Cardiac fibroblast (primary cell): ENCODE data around the gene DMRTB1.

Experiments
- DNase-seq, 2 donors: peaks; one replicate each; pipeline versions ENCODE4 v3.0.0 to v3.0.0-alpha.2; 2010; ENCODE audit warnings: low read depth in 2 of 2
- H3K4me3 ChIP-seq, 2 donors: replicated peaks in 1 of 2; 1 replicate in 1 of 2; 2 replicates in 1 of 2; pipeline ENCODE4 v1.5.1; 2011; ENCODE audit warnings: low read depth in 2 of 2, low read length in 2 of 2, mild to moderate bottlenecking in 2 of 2, moderate library complexity in 1 of 2
- CTCF ChIP-seq: IDR thresholded peaks from one replicate; pipeline ENCODE4 v1.5.1; 2011; ENCODE audit warnings: low read depth, mild to moderate bottlenecking, low read length, inconsistent platforms

DMRTB1 gene

GRCh38 chr1:53462769-53463501 lies 3.7 kb downstream of the DMRTB1 start:
- no peak overlapping the region for H3K4me3 ChIP-seq
- no peak for TF ChIP-seq CTCF
- DNase-seq: no peak

- DNase-seq: no peak
- no peak overlapping the region for H3K4me3 ChIP-seq
- no peak for TF ChIP-seq CTCF
Measured at GRCh38 chr1:53463961-53464899, 5.0 kb downstream of the DMRTB1 start.

- no peak overlapping the region for H3K4me3 ChIP-seq
- no peak for DNase-seq
- no peak for TF ChIP-seq CTCF
Measured at GRCh38 chr1:53465023-53465957, 6.1 kb downstream of the DMRTB1 start.

- H3K4me3 ChIP-seq: no peak overlapping the region
- DNase-seq: no peak
- TF ChIP-seq CTCF: no peak
Measured at GRCh38 chr1:53467391-53467790, 8.2 kb downstream of the DMRTB1 start.

- no peak for TF ChIP-seq CTCF
- H3K4me3 ChIP-seq: no peak overlapping the region
- DNase-seq: no peak
Measured at GRCh38 chr1:53468374-53468773, 9.2 kb downstream of the DMRTB1 start.

- no peak overlapping the region for H3K4me3 ChIP-seq
- TF ChIP-seq CTCF: no peak
- no peak for DNase-seq
Measured at GRCh38 chr1:53469373-53469772, 10.2 kb downstream of the DMRTB1 start.
